GM18868 (cell line): ENCODE measurements around the gene OXCT2.

Experiments used
- ATAC-seq: cut with Tn5 transposase; IDR thresholded peaks from one replicate; pipeline ENCODE4 v1.9.1; 2021; ENCODE audit warnings: mild to moderate bottlenecking, moderate library complexity; ENCODE audit not compliant: unreplicated experiment

Gene OXCT2

DNA sequence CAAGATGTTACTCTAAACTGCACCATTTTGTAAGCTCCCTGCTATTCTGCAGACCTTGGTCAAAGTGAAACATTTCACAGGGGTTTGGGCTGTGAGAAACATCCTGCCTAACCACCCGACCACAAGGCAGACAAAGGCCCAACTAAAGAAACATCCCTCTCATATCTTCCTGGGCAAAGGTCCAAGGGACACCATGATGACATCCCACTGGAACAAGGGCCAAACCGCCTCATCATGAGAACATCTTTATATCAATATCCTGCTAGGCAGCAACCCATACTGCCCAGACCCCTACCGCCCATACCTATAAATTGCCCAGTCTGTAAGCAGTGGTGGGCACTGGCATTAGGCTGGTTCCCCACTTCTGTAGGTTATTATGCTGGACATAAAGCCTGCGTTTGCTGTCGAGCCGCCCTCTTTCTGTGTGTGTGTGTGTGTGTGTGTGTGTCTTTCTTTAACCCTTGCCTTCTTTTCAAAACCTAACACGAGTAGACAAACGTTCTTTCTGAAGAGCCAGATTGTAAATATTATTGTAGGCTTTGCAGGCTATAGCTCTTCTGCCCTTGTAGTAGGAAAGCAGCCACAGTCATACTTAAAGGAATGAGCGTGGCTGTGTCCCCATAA, 33.5 kb downstream of the OXCT2 start:
- ATAC-seq, result no peak

DNA sequence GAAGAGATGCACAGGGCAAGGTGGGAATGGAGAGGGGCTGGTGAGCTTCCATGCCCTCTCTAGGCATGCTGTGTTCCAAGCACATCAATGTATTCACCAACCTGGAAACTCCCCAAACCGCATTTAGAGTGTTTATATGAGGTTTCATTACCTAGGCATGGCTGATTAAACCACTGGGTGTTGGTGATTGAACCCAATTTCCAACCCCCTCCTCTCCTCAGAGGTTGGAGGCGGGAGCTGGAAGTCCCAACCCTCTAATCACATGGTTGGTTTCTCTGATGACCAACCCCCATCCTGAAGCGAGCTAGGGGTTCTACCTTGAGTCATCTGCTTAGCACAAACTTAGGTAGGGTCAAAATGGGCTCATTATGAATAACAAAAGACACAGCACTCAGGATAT, 35.4 kb downstream of the OXCT2 start:
- ATAC-seq, result no peak

DNA sequence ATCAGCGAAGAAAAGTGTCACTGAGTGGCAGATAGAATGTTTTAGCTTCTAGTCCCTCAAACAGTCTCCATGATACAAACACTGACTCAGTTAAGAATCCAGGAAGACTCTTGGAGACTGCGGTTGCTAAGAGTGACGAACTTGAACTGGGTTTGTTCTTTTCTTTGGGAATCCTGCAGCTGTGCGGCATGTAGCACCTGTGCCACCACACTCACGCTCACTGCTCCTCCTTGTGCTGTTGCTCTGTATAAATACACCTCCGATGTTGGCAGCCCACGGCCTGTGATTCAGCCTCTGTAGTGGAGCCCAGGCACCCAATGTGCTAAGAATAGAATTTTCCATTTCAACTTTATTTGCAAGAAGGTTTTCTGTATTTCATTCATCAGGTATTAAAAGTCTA, 38.0 kb downstream of the OXCT2 start:
- no peak for ATAC-seq

DNA sequence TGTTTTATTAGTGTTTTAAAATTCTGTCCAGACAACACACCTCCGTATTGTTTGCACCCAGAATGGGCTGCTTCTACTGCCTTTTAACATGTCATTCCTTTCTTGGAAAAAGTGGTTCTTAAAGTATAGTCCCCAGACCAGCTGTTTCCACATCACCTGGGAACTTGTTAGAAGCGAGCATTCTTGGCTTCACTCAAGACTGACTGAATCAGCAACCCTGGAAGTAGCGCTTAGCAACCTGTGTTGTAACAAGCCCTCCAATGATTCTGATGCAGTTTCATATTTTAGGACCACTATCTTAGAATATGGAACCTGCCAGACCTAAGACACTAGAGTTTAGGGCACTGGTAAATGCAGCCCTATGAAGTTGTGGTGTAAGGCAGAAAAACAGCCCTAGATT, 38.4 kb downstream of the OXCT2 start:
- ATAC-seq, result no peak

DNA sequence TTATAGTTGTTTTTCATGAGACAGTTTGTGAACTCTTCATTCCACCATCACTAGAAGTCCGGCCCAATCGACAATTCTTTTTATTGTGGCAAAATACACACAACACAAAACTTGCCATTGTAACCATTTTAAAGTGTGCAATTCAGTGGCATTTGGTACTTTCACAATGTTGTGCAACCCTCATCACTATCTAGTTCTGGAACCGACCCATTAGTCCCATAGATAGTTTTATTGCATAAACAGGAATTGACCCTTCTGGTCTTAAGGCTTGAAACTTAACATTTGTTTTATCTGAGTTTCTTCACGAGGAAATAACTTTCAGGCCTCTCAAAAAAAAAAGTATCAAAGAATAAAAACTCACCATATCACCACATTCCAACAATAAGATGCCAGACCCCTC, 41.3 kb downstream of the OXCT2 start:
- ATAC-seq, result no peak

DNA sequence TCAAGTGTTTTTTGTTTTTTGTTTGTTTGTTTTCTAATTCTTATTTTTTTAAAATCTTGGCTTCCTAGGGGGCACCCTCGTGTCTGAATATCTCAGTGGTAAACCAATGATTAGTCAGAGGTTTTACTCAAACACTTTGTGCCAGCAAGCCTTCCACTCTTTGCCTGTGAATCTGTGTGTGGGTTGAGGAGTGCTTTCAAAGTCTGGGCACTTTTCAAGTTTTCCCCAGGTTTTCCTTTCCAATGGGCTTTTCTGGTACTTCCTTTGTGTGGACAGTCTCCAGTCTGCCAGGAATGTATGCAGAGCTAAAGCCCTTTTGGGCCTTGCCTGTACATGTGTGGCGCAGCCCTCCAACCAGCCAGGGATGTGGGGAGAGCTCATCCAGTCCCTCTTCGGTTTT, 42.1 kb downstream of the OXCT2 start:
- no peak for ATAC-seq

DNA sequence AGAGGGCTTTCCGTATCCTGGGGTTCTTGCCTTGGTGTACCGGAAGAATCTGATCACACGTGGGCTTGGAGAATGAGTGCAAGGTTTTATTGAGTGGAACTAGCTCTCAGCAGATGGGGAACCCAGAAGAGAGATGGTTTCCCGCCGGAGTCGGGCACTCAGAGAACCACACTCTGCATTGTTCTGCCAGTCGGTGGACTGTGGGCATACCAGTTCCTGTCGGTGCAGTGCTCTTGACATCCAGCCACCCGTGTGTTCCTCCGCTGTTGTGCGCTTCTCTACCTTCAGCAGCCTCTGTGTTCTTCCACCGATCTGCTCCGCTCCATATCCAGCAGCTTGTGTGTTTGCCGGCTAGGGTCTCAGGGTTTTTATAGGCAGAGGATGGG, 43.2 kb downstream of the OXCT2 start:
- no peak for ATAC-seq

DNA sequence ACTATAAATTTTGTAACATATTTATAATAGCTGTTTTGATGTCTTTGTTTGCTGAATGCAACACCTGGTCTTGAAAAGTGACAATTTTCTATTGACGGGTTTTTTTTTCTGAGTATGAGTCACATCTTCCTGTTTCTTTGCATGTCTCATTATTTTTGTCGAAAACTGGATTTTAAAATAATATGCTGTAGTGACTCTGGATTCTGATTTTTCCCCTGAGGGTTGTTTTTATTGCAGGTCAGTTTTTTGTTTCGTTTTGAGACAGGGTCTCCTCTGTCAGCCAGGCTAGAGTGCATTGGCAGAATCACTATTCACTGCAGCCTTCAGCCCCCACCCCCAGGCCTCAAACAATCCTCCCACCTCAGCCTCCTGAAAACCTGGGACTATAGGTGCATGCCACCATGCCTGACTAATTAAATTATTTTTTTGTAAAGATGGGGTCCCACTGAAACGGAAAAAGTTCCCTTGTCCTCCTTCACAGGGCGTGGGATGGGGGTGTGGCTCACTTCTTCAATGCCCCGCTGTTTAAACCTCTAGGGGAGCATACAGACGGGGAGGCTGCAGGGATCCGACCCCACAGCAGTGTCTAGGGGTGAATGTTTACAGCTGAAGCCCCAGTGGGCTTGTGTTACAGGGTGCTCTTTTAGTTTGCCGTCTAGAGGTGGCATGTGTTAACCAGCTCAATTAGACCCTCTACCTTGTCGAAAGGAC, 43.8 kb downstream of the OXCT2 start:
- peak; percentile 34 for ATAC-seq

DNA sequence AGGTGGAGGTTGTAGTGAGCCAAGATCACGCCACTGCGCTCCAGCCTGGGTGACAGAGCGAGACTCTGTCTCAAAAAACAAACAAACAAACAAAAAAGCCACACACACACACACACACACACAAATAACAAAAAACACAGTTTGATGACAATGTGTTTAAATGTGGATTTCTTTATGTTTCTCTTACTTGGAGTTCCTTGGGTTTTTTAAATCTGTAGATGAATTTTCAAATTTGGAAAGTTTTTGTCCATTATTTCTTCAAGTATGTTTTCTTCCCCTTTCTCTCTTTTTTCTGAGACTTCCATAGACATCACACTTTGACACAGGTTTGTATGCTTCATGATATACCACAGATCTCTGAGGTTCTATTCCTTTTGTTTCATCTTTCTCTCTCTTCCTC, 44.5 kb downstream of the OXCT2 start:
- ATAC-seq, result no peak

DNA sequence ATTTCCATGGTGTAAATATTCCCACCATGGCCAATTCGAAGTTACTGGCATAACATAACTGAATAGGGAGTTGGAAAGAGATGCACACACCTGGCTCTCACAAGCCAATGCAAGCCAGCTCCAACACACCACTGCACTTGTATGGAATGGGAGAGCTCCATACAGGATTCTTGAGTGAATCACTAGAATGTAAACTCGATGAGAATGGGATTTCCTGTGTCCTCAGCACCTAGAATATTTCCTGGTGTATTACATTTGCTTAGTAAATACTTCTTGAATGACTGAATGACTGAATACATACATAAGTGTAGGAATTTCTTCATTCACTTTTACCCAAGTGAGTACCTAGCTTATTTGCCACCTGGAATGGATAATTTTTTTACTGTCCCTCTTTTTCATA, 48.7 kb downstream of the OXCT2 start:
- no peak for ATAC-seq

DNA sequence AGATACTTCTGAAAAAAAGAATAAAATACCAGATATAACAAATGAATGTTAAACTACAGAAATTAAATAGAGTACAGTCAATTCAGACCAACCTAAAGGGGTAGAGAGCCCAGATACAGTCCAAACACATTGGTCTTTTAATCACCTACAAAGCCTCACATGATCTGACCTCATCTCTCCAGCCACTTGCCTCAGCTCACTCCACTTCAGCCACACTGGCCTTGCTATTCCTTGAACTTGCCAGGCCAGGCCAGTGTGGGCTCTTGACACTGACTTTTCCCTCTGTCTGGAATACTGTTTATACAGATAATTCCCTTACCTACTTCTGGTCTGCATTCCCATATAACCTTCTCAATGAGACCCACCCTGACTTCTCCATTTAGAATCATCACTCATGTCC, 49.5 kb downstream of the OXCT2 start:
- no peak for ATAC-seq

DNA sequence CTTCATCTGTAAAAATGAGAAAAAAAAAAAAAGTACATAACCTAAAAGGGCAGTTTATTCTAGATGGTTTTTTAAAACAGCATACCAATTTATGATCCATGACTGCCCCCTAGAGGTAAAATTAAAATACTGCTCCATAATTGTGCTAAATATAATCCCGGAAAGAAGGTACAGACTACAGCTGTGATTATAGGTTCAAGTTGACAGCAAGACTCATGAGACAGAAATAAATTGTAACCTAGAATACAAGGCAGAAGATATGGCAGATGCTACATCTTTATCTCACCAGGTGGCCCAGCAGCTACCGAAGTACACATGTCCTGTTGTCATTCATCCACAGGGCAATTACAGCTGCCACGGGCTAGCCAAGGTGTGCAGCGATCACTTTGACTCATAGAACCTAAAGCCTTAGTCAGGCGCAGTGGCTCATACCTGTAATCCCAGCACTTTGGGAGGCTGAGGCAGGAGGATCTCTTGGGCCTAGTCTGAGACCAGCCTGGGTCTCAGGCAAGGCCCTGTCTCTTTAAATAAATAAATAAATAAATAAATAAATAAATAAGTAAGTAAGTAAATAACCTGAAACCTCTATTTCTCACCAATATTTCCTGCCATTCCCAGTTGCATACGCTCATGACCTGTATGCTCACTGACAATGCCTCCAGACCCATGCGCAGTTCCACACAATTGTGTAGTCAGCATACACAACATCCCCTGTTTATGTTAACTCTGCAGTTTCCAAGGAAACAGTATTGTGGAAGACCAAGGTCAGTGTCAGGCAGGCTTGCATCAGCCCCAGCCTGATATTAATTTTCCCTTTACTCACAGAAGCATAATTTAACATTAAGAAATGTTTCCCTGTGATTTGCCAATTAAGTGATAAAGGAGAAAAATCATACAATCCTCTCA, 50.8 kb downstream of the OXCT2 start:
- no peak for ATAC-seq
